Endothelial cell of umbilical vein (primary cell): Measurements from ENCODE around the gene SPAG16. TPM values are rescaled to one million over a fixed set of nuclear protein-coding genes. Genes with fewer than 3 reads are reported as not detected.
A peak's percentile ranks its signal among the peaks of the same experiment; 100 is the strongest.

Experiments
- BruUV-seq: library from RNA; stranded (reverse); fragments of 400-500 nt; replicated peaks from 2 replicates; lab custom pipeline; 2021; lab: Mats Ljungman, UMichigan
- CTCF ChIA-PET: fragments of 300-600, 350-600 bp; sonication (Branson Sonifier 250); formaldehyde crosslinking; loops from one replicate; lab custom pipeline; 2021; ENCODE audit warnings: antibody characterized with exemption, inconsistent platforms; lab: Charles Lee
- POLR2A ChIA-PET: fragments of 300-600, 350-600 bp; sonication (Branson Sonifier 250); formaldehyde crosslinking; loops from one replicate; lab custom pipeline; 2021; ENCODE audit warnings: antibody characterized with exemption, inconsistent platforms; lab: Charles Lee
- DNase-seq: peaks from one replicate; pipeline ENCODE4 v3.0.0-alpha.2; 2011; ENCODE audit warnings: low read depth, low spot score
- FAIRE-seq: peaks from 2 replicates; lab custom pipeline; 2011; peaks lifted over from hg19 to GRCh38; lab: Jason Lieb, UNC
- H2AFZ ChIP-seq: 2 replicates; pipeline ENCODE4 v1.6.0; 2012; ENCODE audit warnings: low read depth, low read length, control low read depth, inconsistent platforms
- H3K27ac ChIP-seq: 2 replicates; pipeline ENCODE4 v1.5.1; 2011; ENCODE audit warnings: low read depth, mild to moderate bottlenecking, control low read depth, low read length, moderate library complexity; ENCODE audit not compliant: insufficient read depth
- H3K27me3 ChIP-seq, 2 experiments: 2 replicates each; pipeline versions ENCODE4 v1.6.0 to v1.6.1; 2011; ENCODE audit warnings: low read length in 2 of 2, mixed read lengths in 1 of 2; ENCODE audit not compliant: control insufficient read depth in 2 of 2, insufficient read depth in 2 of 2
- H3K36me3 ChIP-seq, 2 experiments: 2 replicates in 1 of 2; 3 replicates in 1 of 2; pipeline ENCODE4 v1.5.1; 2011; ENCODE audit warnings: low read length in 2 of 2, mild to moderate bottlenecking in 1 of 2, moderate library complexity in 1 of 2; ENCODE audit not compliant: control insufficient read depth in 2 of 2, insufficient read depth in 2 of 2; ENCODE audit errors: extremely low read depth in 1 of 2
- H3K4me1 ChIP-seq: 3 replicates; pipeline ENCODE4 v1.5.1; 2011; ENCODE audit warnings: mild to moderate bottlenecking, low read length; ENCODE audit not compliant: control insufficient read depth, insufficient read depth; ENCODE audit errors: extremely low read depth
- H3K4me2 ChIP-seq: 2 replicates; pipeline ENCODE4 v1.6.1; 2011; ENCODE audit warnings: low read length, control low read depth, mixed read lengths; ENCODE audit not compliant: insufficient read depth
- H3K4me3 ChIP-seq, 3 experiments: fragments of 200-600 bp in 1 of 3; sonication (generic), shearing (Covaris generic) in 1 of 3; replicated peaks in 1 of 3; 2 replicates each; pipeline ENCODE4 v1.5.1; 2011 to 2016; ENCODE audit warnings: control low read depth in 3 of 3, low read length in 3 of 3, mild to moderate bottlenecking in 2 of 3, inconsistent platforms in 1 of 3, low read depth in 1 of 3, moderate library complexity in 1 of 3; ENCODE audit not compliant: insufficient read depth in 1 of 3
- H3K79me2 ChIP-seq: 2 replicates; pipeline ENCODE4 v1.6.0; 2012; ENCODE audit warnings: low read length, inconsistent platforms; ENCODE audit not compliant: control insufficient read depth, insufficient read depth
- H3K9ac ChIP-seq: replicated peaks from 2 replicates; pipeline ENCODE3; 2011; ENCODE audit warnings: low read length, control low read depth; ENCODE audit not compliant: insufficient read depth; ENCODE audit errors: extremely low read depth
- H3K9me1 ChIP-seq: replicated peaks from 3 replicates; pipeline ENCODE4 v1.6.0; 2011; ENCODE audit warnings: mild to moderate bottlenecking, low read length; ENCODE audit not compliant: control insufficient read depth, insufficient read depth; ENCODE audit errors: extremely low read depth
- H3K9me3 ChIP-seq: replicated peaks from 2 replicates; pipeline ENCODE4 v1.5.1; 2012; ENCODE audit warnings: low read length, inconsistent platforms; ENCODE audit not compliant: control insufficient read depth, insufficient read depth
- H4K20me1 ChIP-seq: replicated peaks from 2 replicates; pipeline ENCODE3; 2011; ENCODE audit warnings: mild to moderate bottlenecking, low read length; ENCODE audit not compliant: control insufficient read depth, insufficient read depth; ENCODE audit errors: extremely low read depth
- CTCF ChIP-seq, 2 donors: IDR thresholded peaks; 1 replicate in 1 of 2; 2 replicates in 1 of 2; pipeline ENCODE4 v1.5.1; 2011; ENCODE audit warnings: low read length in 2 of 2, mild to moderate bottlenecking in 2 of 2, moderate library complexity in 2 of 2, control low read depth in 1 of 2, inconsistent platforms in 1 of 2, low read depth in 1 of 2; ENCODE audit not compliant: insufficient read depth in 1 of 2; ENCODE audit errors: extremely low read depth in 1 of 2
- EZH2 ChIP-seq: IDR thresholded peaks from 2 replicates; pipeline ENCODE4 v1.6.1; 2012; ENCODE audit warnings: borderline replicate concordance, low read depth, mild to moderate bottlenecking, moderate library complexity, low read length, inconsistent platforms; ENCODE audit not compliant: severe bottlenecking
- FOS ChIP-seq: IDR thresholded peaks from 2 replicates; pipeline ENCODE4 v1.6.1; 2011; ENCODE audit warnings: mild to moderate bottlenecking, low read length, moderate library complexity, borderline replicate concordance; ENCODE audit not compliant: insufficient read depth
- GATA2 ChIP-seq: IDR thresholded peaks from 2 replicates; pipeline ENCODE4 v1.7.0; 2011; ENCODE audit warnings: low read depth, mild to moderate bottlenecking, moderate library complexity, mixed read lengths, low read length; ENCODE audit not compliant: insufficient read length, insufficient read depth
- JUN ChIP-seq: IDR thresholded peaks from 2 replicates; pipeline ENCODE4 v1.6.1; 2011; ENCODE audit warnings: borderline replicate concordance, low read depth; ENCODE audit not compliant: insufficient read length, insufficient read depth
- MAX ChIP-seq: IDR thresholded peaks from 2 replicates; pipeline ENCODE4 v1.6.1; 2011; ENCODE audit not compliant: insufficient read depth, insufficient read length
- MYC ChIP-seq: IDR thresholded peaks from one replicate; pipeline ENCODE4 v1.6.1; 2011; ENCODE audit warnings: mild to moderate bottlenecking, low read depth, low read length
- POLR2A ChIP-seq: IDR thresholded peaks from 2 replicates; pipeline ENCODE4 v1.6.1; 2012; ENCODE audit warnings: low read depth, mild to moderate bottlenecking, control low read depth, low read length
- POLR2AphosphoS5 ChIP-seq: IDR thresholded peaks from 2 replicates; pipeline ENCODE4 v1.6.1; 2012; ENCODE audit warnings: low read depth, mild to moderate bottlenecking, control low read depth, low read length, moderate library complexity; ENCODE audit not compliant: insufficient read depth
- dilution Hi-C: fragments of 300-500 bp; cut with MboI; formaldehyde crosslinking; loops from one replicate; pipeline ENCODE4 v1.15.0; 2019; ENCODE audit warnings: low sequenced_read_pairs; ENCODE audit not compliant: extremely low pct_ligation_motif_present
- intact Hi-C: fragments of 100-400 bp; cut with micrococcal nuclease; formaldehyde crosslinking; loops from one replicate; pipeline ENCODE4 v1.10.0; 2022
- polyA plus RNA-seq, 4 experiments: library from polyadenylated mRNA; depleted of rRNA in 3 of 4; stranded (reverse) in 3 of 4; unstranded in 1 of 4; fragments of >200 nt; gene quantifications; 2 replicates each; pipeline versions ENCODE4 v1.2.1 to v1.2.3, GENCODE V29; 2011 to 2012; ENCODE audit warnings: missing spikeins in 1 of 4
- total RNA-seq: library from RNA; stranded (reverse); gene quantifications from 2 replicates; pipeline ENCODE4 v1.2.3, GENCODE V29; 2021

Gene SPAG16
- total and polyA plus RNA-seq, 2 donors (not counting 3 experiments of a cell fraction or from before 2014, with no cell fraction given): 4.0 to 7.7 TPM

- ChIA-PET POLR2A (no interaction called here), CTCF (interaction anchor here (1.0 to 1.5 kb wide), 3 partner anchors 9 to 1621 kb away, joined by 4 to 13 read pairs (median 6); no protein-coding TSS in a partner anchor)
- dilution Hi-C loops (no loop called here), intact Hi-C loops (no loop called here)
- Histone ChIP-seq H3K9me1 (no peaks in the 10 kb centered on the region), H3K9ac (no peak overlapping the region), H3K4me2 (no peak overlapping the region), H4K20me1 (no peaks in the 10 kb centered on the region), H2AFZ (no peak overlapping the region), H3K4me1 (no peaks in the 10 kb centered on the region), H3K4me3 (no peak overlapping the region), H3K36me3 (no peaks in the 10 kb centered on the region), H3K27me3 (no peaks in the 10 kb centered on the region), H3K9me3 (no peaks in the 10 kb centered on the region), H3K27ac (no peak overlapping the region), H3K79me2 (no peaks in the 10 kb centered on the region)
- TF ChIP-seq CTCF (IDR thresholded peaks at IDR 0.05; ENCODE audit: extremely low read depth in 1 of 2, insufficient read depth in 1 of 2, low read depth in 1 of 2, low read length in 2 of 2) (peak in 1 of 2 donors; percentile 14), POLR2A (no peak), POLR2AphosphoS5 (no peak)
- FAIRE-seq (no peak), DNase-seq (no peak)
- no TSS peak for BruUV-seq
These were observed 1026.1 kb downstream of the SPAG16 start for GRCh38 chr2:214310319-214310718.

GRCh38 chr2:214311031-214311533, 1026.8 kb downstream of the SPAG16 start:
- no peak overlapping the region for H3K9ac ChIP-seq
- H2AFZ ChIP-seq: no peak overlapping the region
- no peaks in the 10 kb centered on the region for H3K9me3 ChIP-seq
- no peaks in the 10 kb centered on the region for H4K20me1 ChIP-seq
- H3K4me3 ChIP-seq: no peak overlapping the region
- no peaks in the 10 kb centered on the region for H3K4me1 ChIP-seq
- TF ChIP-seq JUN (no peak), CTCF (IDR thresholded peaks at IDR 0.05; ENCODE audit: extremely low read depth in 1 of 2, insufficient read depth in 1 of 2, low read depth in 1 of 2, low read length in 2 of 2) (no peak), POLR2AphosphoS5 (no peak), GATA2 (no peak), MAX (no peak), FOS (no peak), EZH2 (no peak), POLR2A (no peak), MYC (no peak)
- ChIA-PET CTCF (interaction anchor here (1.0 to 1.5 kb wide), 3 partner anchors 9 to 1620 kb away, joined by 4 to 13 read pairs (median 6); no protein-coding TSS in a partner anchor), POLR2A (no interaction called here)
- DNase-seq (no peak), FAIRE-seq (no peak)
- H3K27me3 ChIP-seq: no peaks in the 10 kb centered on the region
- H3K4me2 ChIP-seq: no peak overlapping the region
- dilution Hi-C loops: no loop called here
- no peaks in the 10 kb centered on the region for H3K79me2 ChIP-seq
- no peak overlapping the region for H3K27ac ChIP-seq
- intact Hi-C loops: no loop called here
- H3K9me1 ChIP-seq: no peaks in the 10 kb centered on the region
- no TSS peak for BruUV-seq
- no peaks in the 10 kb centered on the region for H3K36me3 ChIP-seq
